CD4-positive, alpha-beta T cell treated with Interleukin-6 for 4 hours (primary cell): ENCODE results near the gene TMCO4.
"Not testable (repeated sequence)": the region's sequence is repeated elsewhere in the genome, so short reads cannot be mapped to it uniquely, and the experiment has no call there.

Experiments used
- DNase-seq: peaks from one replicate; pipeline ENCODE4 v3.0.0-alpha.2; 2020; ENCODE audit warnings: mixed read lengths

TMCO4 gene

GRCh38 chr1:19799230-19800075, at the start of gene TMCO4:
TMCO4 (minus strand) TSS chr1:19799916; CDS start chr1:19780758, 19,158 bp downstream.
- peak; percentile 68 for DNase-seq

GRCh38 chr1:19849307-19849706, 49.6 kb upstream of the TMCO4 start:
- not testable (repeated sequence) for DNase-seq

- not testable (repeated sequence) for DNase-seq
Measured at GRCh38 chr1:19847334-19847733, 47.6 kb upstream of the TMCO4 start.

- DNase-seq: no peak
Measured at GRCh38 chr1:19846338-19846737, 46.6 kb upstream of the TMCO4 start.

- DNase-seq: no peak
Measured at GRCh38 chr1:19845555-19845954, 45.8 kb upstream of the TMCO4 start.

- no peak for DNase-seq
Measured at GRCh38 chr1:19844731-19845495, 45.2 kb upstream of the TMCO4 start.

GRCh38 chr1:19840228-19840627, 40.5 kb upstream of the TMCO4 start:
- DNase-seq: no peak

GRCh38 chr1:19837866-19838265, 38.1 kb upstream of the TMCO4 start:
- no peak for DNase-seq

- DNase-seq: no peak
Measured at GRCh38 chr1:19835578-19835977, 35.9 kb upstream of the TMCO4 start.

GRCh38 chr1:19831441-19831840, 31.7 kb upstream of the TMCO4 start:
- no peak for DNase-seq

- no peak for DNase-seq
Measured at GRCh38 chr1:19828546-19828945, 28.8 kb upstream of the TMCO4 start.

- no peak for DNase-seq
Measured at GRCh38 chr1:19825298-19825697, 25.6 kb upstream of the TMCO4 start.

GRCh38 chr1:19824541-19824940, 24.8 kb upstream of the TMCO4 start:
- DNase-seq: no peak

- no peak for DNase-seq
Measured at GRCh38 chr1:19824036-19824435, 24.3 kb upstream of the TMCO4 start.

- no peak for DNase-seq
Measured at GRCh38 chr1:19819701-19820100, 20.0 kb upstream of the TMCO4 start.

GRCh38 chr1:19818324-19818723, 18.6 kb upstream of the TMCO4 start:
- DNase-seq: no peak

- DNase-seq: no peak
Measured at GRCh38 chr1:19817160-19817559, 17.4 kb upstream of the TMCO4 start.

GRCh38 chr1:19816737-19817086, 17.0 kb upstream of the TMCO4 start:
- DNase-seq: not testable (repeated sequence)

- no peak for DNase-seq
Measured at GRCh38 chr1:19815801-19816736, 16.4 kb upstream of the TMCO4 start.

- no peak for DNase-seq
Measured at GRCh38 chr1:19814681-19815503, 15.2 kb upstream of the TMCO4 start, which contains the start of gene RNF186. RNF186 (minus strand) TSS chr1:19815283; CDS start chr1:19815101, 182 bp downstream.

- no peak for DNase-seq
Measured at GRCh38 chr1:19814244-19814661, 14.5 kb upstream of the TMCO4 start.

GRCh38 chr1:19813643-19813960, 13.9 kb upstream of the TMCO4 start:
- no peak for DNase-seq
